Small intestine (tissue), 7 donors: Measurements from ENCODE around the gene CEBPB. TPM values are rescaled to one million over a fixed set of nuclear protein-coding genes. Genes with fewer than 3 reads are reported as not detected.
"Not testable (repeated sequence)": the region's sequence is repeated elsewhere in the genome, so short reads cannot be mapped to it uniquely, and the experiment has no call there.

Experiments
- DNase-seq, 2 donors: peaks; one replicate each; pipeline versions ENCODE4 v3.0.0 to v3.0.0-alpha.2; 2013
- FAIRE-seq: peaks from 2 replicates; lab custom pipeline; 2012; peaks lifted over from hg19 to GRCh38; lab: Jason Lieb, UNC
- H3K27ac ChIP-seq, 3 donors: one replicate each; pipeline ENCODE4 v1.5.1; 2013; ENCODE audit warnings: low read length in 2 of 3, mild to moderate bottlenecking in 2 of 3, control low read depth in 1 of 3, inconsistent platforms in 1 of 3, low read depth in 1 of 3, moderate library complexity in 1 of 3
- H3K27me3 ChIP-seq, 3 donors: one replicate each; pipeline ENCODE4 v1.6.1; 2013; ENCODE audit warnings: low read length in 3 of 3, inconsistent platforms in 1 of 3; ENCODE audit not compliant: control insufficient read depth in 3 of 3, insufficient read depth in 3 of 3
- H3K36me3 ChIP-seq, 3 donors: one replicate each; pipeline ENCODE4 v1.6.1; 2013; ENCODE audit warnings: low read length in 3 of 3, inconsistent platforms in 1 of 3, low read depth in 1 of 3, mild to moderate bottlenecking in 1 of 3, moderate library complexity in 1 of 3; ENCODE audit not compliant: control insufficient read depth in 3 of 3, insufficient read depth in 2 of 3
- H3K4me1 ChIP-seq, 3 donors: one replicate each; pipeline ENCODE4 v1.6.1; 2013; ENCODE audit warnings: low read length in 2 of 3, inconsistent platforms in 1 of 3, low read depth in 1 of 3, mild to moderate bottlenecking in 1 of 3, moderate library complexity in 1 of 3; ENCODE audit not compliant: control insufficient read depth in 3 of 3, insufficient read depth in 2 of 3
- H3K4me3 ChIP-seq, 3 donors: one replicate each; pipeline ENCODE4 v1.5.1; 2013; ENCODE audit warnings: low read length in 3 of 3, control low read depth in 1 of 3, inconsistent platforms in 1 of 3, low read depth in 1 of 3, mild to moderate bottlenecking in 1 of 3, moderate library complexity in 1 of 3
- H3K9me3 ChIP-seq, 2 donors: one replicate each; pipeline ENCODE4 v1.6.1; 2013; ENCODE audit warnings: low read depth in 1 of 2, low read length in 1 of 2; ENCODE audit not compliant: control insufficient read depth in 2 of 2, insufficient read depth in 1 of 2
- whole genome bisulfite sequencing, 3 donors: extraction: QIAGEN DNeasy Blood & Tissue Kit; methylation state at CpG; one replicate each; pipeline ENCODE4 v1.1.7; 2013; 5-methylcytosine and 5-hydroxymethylcytosine counted together
- polyA plus RNA-seq, 4 donors: library from polyadenylated mRNA; stranded (reverse) in 3 of 4; unstranded in 1 of 4; fragments of 200-250 nt in 3 of 4; fragments of 120-200 nt in 1 of 4; gene quantifications; one replicate each; pipeline versions ENCODE4 v1.2.1 to v1.2.3, GENCODE V29; 2013
- donor health status: healthy with polysubstance abuse.
- donor health status: control.
- donor health status: control.
- donor health status: Bipolar disorder and iron deficiency.
- donor health status: healthy.

CEBPB gene
- polyA plus RNA-seq, 4 donors = 7.6 to 26.0 (median 20.4) TPM

DNA sequence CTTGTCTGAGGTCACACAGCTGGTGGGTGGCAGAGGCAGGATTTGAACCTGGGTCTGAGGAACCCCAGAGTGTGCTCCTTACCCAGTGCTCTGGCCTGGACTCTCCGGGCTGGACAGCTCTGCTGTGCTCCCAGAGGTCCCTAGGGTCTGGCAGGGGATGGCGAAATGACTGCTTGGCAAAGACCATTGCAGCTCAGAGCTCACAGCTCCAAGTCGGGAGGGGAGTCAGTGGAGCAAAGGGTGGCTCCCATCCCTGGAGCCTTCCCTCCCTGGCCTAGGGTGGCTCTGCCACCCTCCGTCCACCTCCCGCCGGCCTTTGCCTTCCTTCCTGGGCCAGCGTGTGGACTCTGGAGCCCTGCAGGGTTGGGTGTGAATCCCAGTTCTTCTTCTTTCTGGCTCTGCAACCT is 17.5 kb downstream of the CEBPB start:
- FAIRE-seq (no peak), DNase-seq (peak in 1 of 2 donors; percentile 48)
- Histone ChIP-seq H3K9me3 (peaks cover 0 to 6% of the 10 kb centered on the region in 2 donors), H3K27me3 (no peaks in the 10 kb centered on the region), H3K27ac (no peak overlapping the region), H3K4me1 (peaks cover 0 to 7% (median 0%) of the 10 kb centered on the region in 3 donors), H3K36me3 (no peaks in the 10 kb centered on the region), H3K4me3 (no peak overlapping the region)
- whole genome bisulfite sequencing, 3 donors = 56 to 77% (median 70%) methylated on average over 7 of the region's 7 CpGs

DNA sequence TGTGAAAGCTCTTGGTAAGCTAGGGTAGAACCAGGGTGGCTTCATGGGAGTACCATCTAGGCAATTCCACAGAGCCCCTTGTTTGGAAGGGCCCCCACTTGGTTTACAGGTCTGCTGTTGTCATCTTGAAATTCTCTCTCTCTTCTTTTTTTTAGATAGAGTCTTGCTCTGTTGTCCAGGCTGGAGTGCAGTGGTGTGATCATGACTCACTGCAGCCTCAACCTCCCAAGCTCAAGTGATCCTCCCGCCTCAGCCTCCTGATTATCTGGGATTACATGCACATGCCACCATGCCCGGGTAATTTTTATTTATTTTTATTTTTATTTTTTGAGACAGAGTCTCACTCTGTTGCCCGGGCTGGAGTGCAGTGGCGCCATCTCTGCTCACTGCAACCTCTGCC is 18.2 kb downstream of the CEBPB start:
- H3K27me3 ChIP-seq, H3K4me1 ChIP-seq, DNase-seq, FAIRE-seq, H3K9me3 ChIP-seq, H3K36me3 ChIP-seq, H3K27ac ChIP-seq, H3K4me3 ChIP-seq: not testable (repeated sequence)
- WGBS, 3 donors = 89 to 91% (median 89%) methylated on average over 4 of the region's 4 CpGs

DNA sequence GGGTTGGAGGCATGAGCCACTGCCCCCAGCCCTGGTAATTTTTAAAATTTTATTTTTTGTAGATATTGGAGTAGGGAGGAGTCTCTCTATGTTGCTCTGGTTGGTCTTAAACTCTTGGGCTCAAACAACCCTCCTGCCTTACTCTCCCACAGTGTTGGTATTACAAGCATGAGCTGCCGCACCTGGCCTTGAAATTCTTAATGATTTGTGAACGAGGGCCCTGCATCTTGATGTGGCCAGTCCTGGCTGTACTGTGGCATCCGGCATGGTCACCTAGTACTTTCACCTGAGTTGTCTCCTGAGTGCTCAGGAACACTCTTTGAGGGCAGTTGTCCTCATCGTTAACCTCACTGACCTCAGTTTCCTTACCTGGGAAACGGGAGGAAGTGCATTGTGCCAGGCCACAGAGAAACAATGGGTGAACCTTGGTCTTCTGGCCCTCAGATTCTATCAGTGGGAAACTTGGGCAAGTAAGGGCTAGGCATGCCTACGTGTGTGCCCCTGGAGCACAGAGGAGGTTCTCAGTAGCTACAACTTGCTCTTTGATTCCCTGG is 19.5 kb downstream of the CEBPB start:
- 52 to 68% (median 59%) methylated on average over 6 of the region's 6 CpGs for WGBS, 3 donors
- Histone ChIP-seq H3K27ac (no peak overlapping the region), H3K4me1 (peaks cover 0 to 12% (median 0%) of the 10 kb centered on the region in 3 donors), H3K36me3 (no peaks in the 10 kb centered on the region), H3K9me3 (no peaks in the 10 kb centered on the region), H3K27me3 (no peaks in the 10 kb centered on the region), H3K4me3 (no peak overlapping the region)
- FAIRE-seq (no peak), DNase-seq (no peak)

DNA sequence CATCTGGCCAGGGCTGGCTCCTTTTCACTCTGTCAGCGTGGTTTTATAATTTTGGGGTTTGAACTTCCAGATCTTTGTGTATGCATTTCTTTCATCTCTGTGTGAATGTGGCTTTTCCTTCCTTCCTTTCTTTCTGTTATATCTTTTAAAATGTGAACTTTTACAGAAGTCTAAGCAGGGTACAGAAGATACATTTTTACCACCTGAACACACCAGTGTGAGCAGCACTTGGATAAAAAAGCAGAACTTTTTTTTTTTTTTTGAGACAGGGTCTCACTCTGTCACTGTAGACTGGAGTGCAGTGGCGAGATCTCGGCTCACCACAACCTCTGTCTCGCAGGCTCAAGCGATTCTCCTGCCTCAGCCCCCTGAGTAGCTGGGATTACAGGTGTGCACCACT is 20.5 kb downstream of the CEBPB start:
- no peaks in the 10 kb centered on the region for H3K9me3 ChIP-seq
- no peak overlapping the region for H3K27ac ChIP-seq
- 70 to 90% (median 71%) methylated on average over 5 of the region's 5 CpGs for WGBS, 3 donors
- FAIRE-seq (no peak), DNase-seq (no peak)
- no peaks in the 10 kb centered on the region for H3K27me3 ChIP-seq
- no peak overlapping the region for H3K4me3 ChIP-seq
- H3K36me3 ChIP-seq = no peaks in the 10 kb centered on the region
- H3K4me1 ChIP-seq = peaks cover 0 to 22% (median 0%) of the 10 kb centered on the region in 3 donors

DNA sequence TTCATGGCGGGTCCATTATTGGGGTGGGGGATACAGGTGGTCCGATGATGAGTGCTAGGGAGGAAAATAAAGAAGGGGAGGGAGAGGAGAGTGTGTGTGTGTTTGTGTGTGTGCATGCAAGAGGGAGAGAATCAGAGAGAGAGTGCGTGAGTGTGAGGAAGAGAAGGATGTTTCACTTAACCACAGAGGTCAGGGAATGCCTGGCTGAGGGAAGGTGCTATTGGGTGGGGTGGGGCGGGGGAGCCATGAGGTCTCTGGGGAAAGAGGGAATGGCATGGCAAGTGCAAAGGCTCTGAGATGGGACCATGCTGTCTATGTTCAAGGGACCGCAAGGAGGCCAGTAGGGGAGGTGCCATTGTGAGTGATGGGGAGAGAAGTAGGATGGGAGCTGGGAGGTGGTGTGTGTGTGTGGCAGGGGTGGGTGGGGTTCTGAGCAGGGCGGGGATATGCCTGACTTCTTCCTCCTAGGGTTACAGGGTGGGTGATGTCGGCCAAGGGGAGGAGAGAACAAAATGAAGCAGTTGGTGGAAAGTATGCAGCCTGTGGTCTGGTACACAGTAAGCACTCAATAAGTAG is 23.0 kb downstream of the CEBPB start:
- H3K4me1 ChIP-seq = peaks cover 0 to 38% (median 3%) of the 10 kb centered on the region in 3 donors
- H3K4me3 ChIP-seq = no peak overlapping the region
- whole genome bisulfite sequencing, 3 donors = 70 to 74% (median 73%) methylated on average over 6 to 7 of the region's 7 CpGs
- DNase-seq (no peak), FAIRE-seq (no peak)
- H3K27ac ChIP-seq = no peak overlapping the region
- no peaks in the 10 kb centered on the region for H3K36me3 ChIP-seq
- H3K9me3 ChIP-seq = no peaks in the 10 kb centered on the region
- no peaks in the 10 kb centered on the region for H3K27me3 ChIP-seq

DNA sequence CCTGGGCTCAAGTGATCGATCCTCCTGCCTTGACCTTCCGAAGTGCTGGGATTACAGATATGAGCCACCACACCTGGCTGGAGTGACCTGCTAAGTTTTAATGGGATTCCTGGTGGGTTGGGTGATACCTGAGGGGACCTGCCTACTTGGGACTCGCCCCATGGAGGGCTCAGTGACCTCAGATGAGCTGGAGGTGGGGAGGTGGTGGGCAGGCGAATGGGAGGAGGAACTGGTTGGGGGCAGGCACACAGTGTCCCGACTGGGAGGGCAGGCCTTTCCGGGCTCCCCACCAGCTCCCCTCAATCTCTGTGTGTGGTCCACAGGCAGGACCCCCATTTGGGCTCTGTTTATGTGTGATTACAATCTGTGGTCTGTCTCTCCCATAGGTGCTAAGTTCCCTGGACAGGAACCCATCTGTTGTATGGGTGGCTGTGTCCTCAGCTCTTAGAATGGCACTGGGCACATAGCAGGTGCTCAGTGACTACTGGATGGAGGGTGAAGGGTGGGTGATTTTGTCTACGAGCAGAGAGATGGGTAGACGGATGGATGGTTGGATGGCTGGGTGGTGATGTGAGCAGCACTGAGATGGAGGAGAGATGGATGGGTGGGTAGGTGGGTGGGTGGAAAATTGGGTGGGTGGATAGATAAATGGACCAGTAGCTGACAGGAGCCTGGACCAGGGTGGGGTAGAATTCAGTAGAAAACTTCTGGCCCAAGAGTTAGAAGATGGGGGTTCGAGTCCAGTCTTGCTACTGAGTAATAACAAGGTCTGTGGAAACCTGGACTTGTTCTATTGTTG is 23.8 kb downstream of the CEBPB start:
- no peak for FAIRE-seq
- WGBS, 3 donors = 80 to 94% (median 92%) methylated on average over 8 to 9 of the region's 9 CpGs

DNA sequence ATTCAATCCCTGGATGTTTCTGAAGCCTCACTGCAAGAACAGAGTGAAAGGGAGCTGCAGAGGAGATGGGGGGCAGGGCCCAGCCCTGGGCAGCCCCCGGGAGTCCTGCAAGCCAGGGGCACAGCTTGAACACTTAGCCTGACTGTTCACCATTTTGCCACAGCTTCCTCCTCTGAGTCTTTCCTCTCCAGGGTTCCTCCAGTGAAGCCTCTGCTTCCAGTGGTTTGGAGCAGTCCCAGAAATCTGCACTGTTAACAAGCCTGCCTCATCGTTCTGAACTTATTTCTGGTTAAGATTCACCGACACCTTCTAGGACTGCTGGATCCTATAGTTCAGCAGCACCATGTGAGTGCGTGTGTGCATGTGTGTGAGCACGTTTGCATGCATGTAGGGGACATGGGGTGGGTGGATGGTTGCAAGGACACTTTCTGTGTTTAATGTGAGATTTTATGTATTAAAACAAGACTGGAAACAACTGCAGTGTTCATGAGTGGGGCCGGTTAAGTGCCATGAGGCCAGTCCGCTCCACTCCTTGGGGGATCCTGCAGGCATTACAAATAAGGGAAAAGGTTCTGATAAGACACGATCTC is 24.6 kb downstream of the CEBPB start:
- H3K27me3 ChIP-seq = no peaks in the 10 kb centered on the region
- WGBS, 3 donors = 52 to 55% (median 55%) methylated on average over 8 of the region's 8 CpGs
- DNase-seq = peak in 1 of 2 donors; percentile 35
- H3K27ac ChIP-seq = peak overlapping the region in 1 of 3 donors; percentile 87
- no peak for FAIRE-seq
- H3K36me3 ChIP-seq = no peaks in the 10 kb centered on the region
- H3K4me3 ChIP-seq = no peak overlapping the region
- H3K9me3 ChIP-seq = peaks cover 0 to 7% of the 10 kb centered on the region in 2 donors
- peaks cover 0 to 45% (median 3%) of the 10 kb centered on the region in 3 donors for H3K4me1 ChIP-seq

More for the DNA sequence above, 23.8 kb downstream of the CEBPB start:
- DNase-seq = no peak
- Histone ChIP-seq H3K27ac (peak overlapping the region in 1 of 3 donors; percentile 87), H3K4me3 (no peak overlapping the region), H3K36me3 (no peaks in the 10 kb centered on the region), H3K4me1 (peaks cover 0 to 40% (median 3%) of the 10 kb centered on the region in 3 donors), H3K27me3 (no peaks in the 10 kb centered on the region), H3K9me3 (peaks cover 0 to 2% of the 10 kb centered on the region in 2 donors)

DNA sequence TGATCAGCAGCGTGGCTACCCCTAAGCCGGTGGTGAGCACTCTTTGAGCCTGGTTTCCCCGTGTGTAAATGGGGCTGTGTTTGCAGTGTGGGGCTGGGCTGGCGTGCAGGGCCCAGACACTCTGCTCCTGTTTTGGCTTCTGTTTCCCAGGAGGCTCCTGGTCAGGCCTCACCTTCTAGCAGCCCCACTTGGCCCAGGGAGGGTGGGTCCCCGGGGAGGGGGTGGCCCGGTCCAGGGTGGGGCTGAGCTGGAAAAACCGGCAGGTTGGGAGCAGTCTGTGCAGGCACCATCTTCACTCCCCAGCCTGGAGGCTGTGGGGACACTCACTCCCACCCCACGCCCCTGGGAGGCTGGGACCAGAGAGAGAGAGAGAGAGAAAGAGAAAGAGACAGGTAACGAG is 25.3 kb downstream of the CEBPB start:
- FAIRE-seq = no peak
- Histone ChIP-seq H3K36me3 (no peaks in the 10 kb centered on the region), H3K4me3 (peak overlapping the region in 1 of 3 donors; percentile 32), H3K4me1 (peaks cover 0 to 45% (median 3%) of the 10 kb centered on the region in 3 donors), H3K27me3 (no peaks in the 10 kb centered on the region), H3K27ac (peak overlapping the region in 1 of 3 donors; percentile 87), H3K9me3 (peaks cover 0 to 7% of the 10 kb centered on the region in 2 donors)
- 18 to 63% (median 44%) methylated on average over 9 of the region's 9 CpGs for WGBS, 3 donors
- DNase-seq = peak in 1 of 2 donors; percentile 64
